Gastroesophageal sphincter (tissue), 3 donors: ENCODE results near the gene PARD3B.

ENCODE experiments used
- POLR2A ChIP-seq, 2 donors: fragments of 450-650 bp; IDR thresholded peaks; one replicate each; pipeline ENCODE4 v1.6.1; 2017; ENCODE audit warnings: antibody characterized with exemption in 2 of 2, mild to moderate bottlenecking in 2 of 2, moderate library complexity in 1 of 2
- POLR2AphosphoS5 ChIP-seq: sonication (generic); formaldehyde crosslinking; IDR thresholded peaks from one replicate; pipeline ENCODE4 v1.6.1; 2017; ENCODE audit warnings: antibody characterized with exemption
- TF ChIP-seq, protein P1 (sequence below), 4 experiments: fragments of 200-600 bp in 2 of 4; fragments of 450-650 bp in 2 of 4; sonication (generic) in 1 of 4; IDR thresholded peaks; one replicate each; pipeline ENCODE4 v1.5.1; 2017 to 2019; ENCODE audit warnings: antibody characterized with exemption in 4 of 4, mild to moderate bottlenecking in 2 of 4, moderate library complexity in 2 of 4

GRCh38 chr2:204539019-204539385 lies 6.3 kb upstream of the PARD3B start:
- TF ChIP-seq, protein P1, sequence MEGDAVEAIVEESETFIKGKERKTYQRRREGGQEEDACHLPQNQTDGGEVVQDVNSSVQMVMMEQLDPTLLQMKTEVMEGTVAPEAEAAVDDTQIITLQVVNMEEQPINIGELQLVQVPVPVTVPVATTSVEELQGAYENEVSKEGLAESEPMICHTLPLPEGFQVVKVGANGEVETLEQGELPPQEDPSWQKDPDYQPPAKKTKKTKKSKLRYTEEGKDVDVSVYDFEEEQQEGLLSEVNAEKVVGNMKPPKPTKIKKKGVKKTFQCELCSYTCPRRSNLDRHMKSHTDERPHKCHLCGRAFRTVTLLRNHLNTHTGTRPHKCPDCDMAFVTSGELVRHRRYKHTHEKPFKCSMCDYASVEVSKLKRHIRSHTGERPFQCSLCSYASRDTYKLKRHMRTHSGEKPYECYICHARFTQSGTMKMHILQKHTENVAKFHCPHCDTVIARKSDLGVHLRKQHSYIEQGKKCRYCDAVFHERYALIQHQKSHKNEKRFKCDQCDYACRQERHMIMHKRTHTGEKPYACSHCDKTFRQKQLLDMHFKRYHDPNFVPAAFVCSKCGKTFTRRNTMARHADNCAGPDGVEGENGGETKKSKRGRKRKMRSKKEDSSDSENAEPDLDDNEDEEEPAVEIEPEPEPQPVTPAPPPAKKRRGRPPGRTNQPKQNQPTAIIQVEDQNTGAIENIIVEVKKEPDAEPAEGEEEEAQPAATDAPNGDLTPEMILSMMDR (IDR thresholded peaks at IDR 0.05) = no peak
- TF ChIP-seq POLR2A (IDR thresholded peaks at IDR 0.05) (no peak), POLR2AphosphoS5 (no peak)
